Inferior parietal cortex (tissue), 1 donor: ENCODE measurements around the gene CGREF1.
"Not testable (repeated sequence)": the region's sequence is repeated elsewhere in the genome, so short reads cannot be mapped to it uniquely, and the experiment has no call there.

Experiments
- DNase-seq: peaks from one replicate; pipeline ENCODE4 v3.0.0-alpha.2; 2016; ENCODE audit errors: extremely low spot score

CGREF1 gene

GRCh38 chr2:27111392-27112078 lies 7.4 kb downstream of the CGREF1 start:
- not testable (repeated sequence) for DNase-seq

- not testable (repeated sequence) for DNase-seq
These were observed 8.2 kb downstream of the CGREF1 start for GRCh38 chr2:27110603-27111352.

- DNase-seq, result no peak
These were observed 9.8 kb downstream of the CGREF1 start for GRCh38 chr2:27109083-27109482.

GRCh38 chr2:27108221-27108620 lies 10.7 kb downstream of the CGREF1 start:
- DNase-seq, result no peak

- no peak for DNase-seq
These were observed 12.9 kb downstream of the CGREF1 start for GRCh38 chr2:27105981-27106380.

GRCh38 chr2:27102329-27102728 lies 16.6 kb downstream of the CGREF1 start:
- DNase-seq, result no peak

GRCh38 chr2:27100036-27100435 lies 18.9 kb downstream of the CGREF1 start:
- no peak for DNase-seq

- DNase-seq, result no peak
These were observed 19.5 kb downstream of the CGREF1 start for GRCh38 chr2:27099334-27099955.

GRCh38 chr2:27097341-27097740 lies 21.6 kb downstream of the CGREF1 start:
- DNase-seq, result no peak

- no peak for DNase-seq
These were observed 22.1 kb downstream of the CGREF1 start for GRCh38 chr2:27096748-27097297.

- peak; percentile 82 for DNase-seq
These were observed 22.9 kb downstream of the CGREF1 start for GRCh38 chr2:27095745-27096651.

GRCh38 chr2:27095427-27095744 lies 23.5 kb downstream of the CGREF1 start:
- DNase-seq, result no peak

- DNase-seq, result no peak
These were observed 24.5 kb downstream of the CGREF1 start for GRCh38 chr2:27094353-27094984.

- no peak for DNase-seq
These were observed 25.2 kb downstream of the CGREF1 start for GRCh38 chr2:27093430-27094352.

GRCh38 chr2:27092696-27093429 lies 26.1 kb downstream of the CGREF1 start:
- DNase-seq, result no peak

GRCh38 chr2:27091746-27092695 lies 26.9 kb downstream of the CGREF1 start:
- DNase-seq, result no peak

- DNase-seq, result no peak
These were observed 29.6 kb downstream of the CGREF1 start for GRCh38 chr2:27089111-27089954.
